Loucy (cell line): ENCODE measurements around the gene NKAIN2.

ENCODE experiments used
- EZH2phosphoT487 ChIP-seq: fragments of 200-600 bp; IDR thresholded peaks from 2 replicates; pipeline ENCODE4 v1.6.1; 2018; ENCODE audit warnings: antibody characterized with exemption, mild to moderate bottlenecking, moderate library complexity, borderline replicate concordance
- TF ChIP-seq, protein P1 (sequence below): fragments of 200-600 bp; sonication (generic); conservative IDR thresholded peaks from 2 replicates; pipeline ENCODE4 v1.5.1; 2014; ENCODE audit warnings: mild to moderate bottlenecking, antibody characterized with exemption, low read length

DNA sequence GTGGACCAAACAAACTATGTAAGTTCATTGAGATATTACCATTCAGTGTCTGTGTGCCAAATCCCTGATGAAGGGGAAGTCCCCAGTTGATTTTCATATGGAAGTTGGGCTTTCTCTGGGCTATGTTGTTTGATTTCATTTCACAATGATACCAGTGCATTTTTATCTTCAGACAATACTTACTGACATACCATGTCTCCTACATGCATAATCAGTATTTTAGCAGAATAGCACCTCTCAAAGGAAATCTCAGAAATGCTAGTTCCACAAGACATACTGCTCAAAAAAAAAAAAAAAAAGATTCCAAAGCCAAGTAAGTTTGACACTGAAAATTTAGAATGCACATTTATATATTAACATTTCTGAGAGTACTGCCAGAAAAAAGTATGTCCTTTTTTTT, 989.7 kb downstream of the NKAIN2 start:
- TF ChIP-seq, protein P1, sequence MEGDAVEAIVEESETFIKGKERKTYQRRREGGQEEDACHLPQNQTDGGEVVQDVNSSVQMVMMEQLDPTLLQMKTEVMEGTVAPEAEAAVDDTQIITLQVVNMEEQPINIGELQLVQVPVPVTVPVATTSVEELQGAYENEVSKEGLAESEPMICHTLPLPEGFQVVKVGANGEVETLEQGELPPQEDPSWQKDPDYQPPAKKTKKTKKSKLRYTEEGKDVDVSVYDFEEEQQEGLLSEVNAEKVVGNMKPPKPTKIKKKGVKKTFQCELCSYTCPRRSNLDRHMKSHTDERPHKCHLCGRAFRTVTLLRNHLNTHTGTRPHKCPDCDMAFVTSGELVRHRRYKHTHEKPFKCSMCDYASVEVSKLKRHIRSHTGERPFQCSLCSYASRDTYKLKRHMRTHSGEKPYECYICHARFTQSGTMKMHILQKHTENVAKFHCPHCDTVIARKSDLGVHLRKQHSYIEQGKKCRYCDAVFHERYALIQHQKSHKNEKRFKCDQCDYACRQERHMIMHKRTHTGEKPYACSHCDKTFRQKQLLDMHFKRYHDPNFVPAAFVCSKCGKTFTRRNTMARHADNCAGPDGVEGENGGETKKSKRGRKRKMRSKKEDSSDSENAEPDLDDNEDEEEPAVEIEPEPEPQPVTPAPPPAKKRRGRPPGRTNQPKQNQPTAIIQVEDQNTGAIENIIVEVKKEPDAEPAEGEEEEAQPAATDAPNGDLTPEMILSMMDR: no peak
- TF ChIP-seq EZH2phosphoT487: no peak
